Measurements from ENCODE around the gene CMTM6.
"Not testable (repeated sequence)": the region's sequence is repeated elsewhere in the genome, so short reads cannot be mapped to it uniquely, and the experiment has no call there.

CMTM6 gene

GRCh38 chr3:32499585-32499984 is 3.1 kb downstream of the CMTM6 start:
- DNase-seq (no peak), ATAC-seq (no peak)

GRCh38 chr3:32498992-32499391 is 3.7 kb downstream of the CMTM6 start:
- ATAC-seq (no peak), DNase-seq (no peak)

- DNase-seq (no peak), ATAC-seq (no peak)
These were observed 4.4 kb downstream of the CMTM6 start for GRCh38 chr3:32498252-32498651.

GRCh38 chr3:32495609-32496008 is 7.0 kb downstream of the CMTM6 start:
- DNase-seq (no peak), ATAC-seq (no peak)

GRCh38 chr3:32495085-32495484 is 7.6 kb downstream of the CMTM6 start:
- DNase-seq (no peak), ATAC-seq (no peak)

GRCh38 chr3:32493437-32494414 is 8.9 kb downstream of the CMTM6 start:
- no peak for DNase-seq
- peak; percentile 61 for ATAC-seq

GRCh38 chr3:32492684-32493436 is 9.8 kb downstream of the CMTM6 start:
- ATAC-seq = peak; percentile 30

GRCh38 chr3:32488474-32489008 is 14.1 kb downstream of the CMTM6 start:
- no peak for DNase-seq
- no peak for ATAC-seq

More at GRCh38 chr3:32492684-32493436, 9.8 kb downstream of the CMTM6 start:
- no peak for DNase-seq

GRCh38 chr3:32487781-32488473 is 14.7 kb downstream of the CMTM6 start:
- DNase-seq = no peak

GRCh38 chr3:32484436-32484835 is 18.2 kb downstream of the CMTM6 start:
- ATAC-seq = no peak
- DNase-seq = no peak

More at GRCh38 chr3:32487781-32488473, 14.7 kb downstream of the CMTM6 start:
- ATAC-seq = no peak

- ATAC-seq = no peak
- DNase-seq = no peak
These were observed 18.9 kb downstream of the CMTM6 start for GRCh38 chr3:32483772-32484171.

- ATAC-seq (no peak), DNase-seq (no peak)
These were observed 20.0 kb downstream of the CMTM6 start for GRCh38 chr3:32482693-32483092.

- DNase-seq (no peak), ATAC-seq (peak; percentile 65)
These were observed 20.6 kb downstream of the CMTM6 start for GRCh38 chr3:32481791-32482631.

- no peak for DNase-seq
- ATAC-seq = no peak
These were observed 22.0 kb downstream of the CMTM6 start for GRCh38 chr3:32480604-32481003.

- no peak for ATAC-seq
- DNase-seq = no peak
These were observed 28.5 kb downstream of the CMTM6 start for GRCh38 chr3:32474201-32474600.

GRCh38 chr3:32472151-32472550 is 30.5 kb downstream of the CMTM6 start:
- not testable (repeated sequence) for ATAC-seq, DNase-seq

GRCh38 chr3:32471246-32471645 is 31.4 kb downstream of the CMTM6 start:
- DNase-seq (no peak), ATAC-seq (no peak)

- DNase-seq (no peak), ATAC-seq (no peak)
These were observed 32.3 kb downstream of the CMTM6 start for GRCh38 chr3:32470362-32470761.

- DNase-seq = no peak
- no peak for ATAC-seq
These were observed 33.3 kb downstream of the CMTM6 start for GRCh38 chr3:32469151-32469874.

GRCh38 chr3:32467333-32468070 is 35.1 kb downstream of the CMTM6 start:
- ATAC-seq (peak; percentile 80), DNase-seq (peak; percentile 83)
